ENCODE measurements around the gene ACTR3.

DNA sequence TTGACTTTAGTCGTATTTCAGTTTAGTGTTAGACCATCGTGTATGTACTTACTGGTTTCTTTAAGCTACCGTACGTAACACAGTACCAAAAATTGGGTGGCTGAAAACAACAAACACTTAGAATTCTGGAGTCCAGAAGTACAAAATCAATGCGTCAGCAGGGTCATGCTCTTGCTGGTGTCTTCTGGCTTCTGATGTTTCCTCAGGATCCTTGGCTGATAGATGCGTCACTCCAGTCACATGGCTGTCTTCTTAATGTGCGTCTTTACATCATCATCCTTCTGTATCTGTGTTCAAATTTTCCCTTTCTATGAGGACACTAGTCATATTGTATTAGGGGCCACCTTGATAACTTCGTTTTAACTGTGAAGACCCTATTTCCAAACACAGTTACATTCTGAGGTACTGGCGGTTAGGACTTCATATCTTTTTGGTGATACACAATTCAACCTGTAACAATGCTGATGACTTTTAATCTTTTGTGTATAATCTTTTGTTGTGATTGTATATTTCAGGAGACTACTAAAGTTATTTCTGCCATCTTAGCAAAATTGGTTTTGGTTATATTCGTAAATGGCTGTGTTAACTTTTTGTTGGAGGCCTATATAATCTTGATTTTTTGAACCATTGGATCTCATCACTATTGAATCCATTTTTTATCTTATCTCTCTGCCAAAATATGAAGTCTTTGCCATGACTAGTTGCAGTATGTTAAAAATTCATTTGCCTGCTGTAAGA lies 25.4 kb downstream of the ACTR3 start:
- no peak for TF ChIP-seq CTCF (IDR thresholded peaks at IDR 0.05)
- no peak for TF ChIP-seq POLR2A (IDR thresholded peaks at IDR 0.05)
